Measurements from ENCODE around the gene DCXR.

The DCXR gene

DNA sequence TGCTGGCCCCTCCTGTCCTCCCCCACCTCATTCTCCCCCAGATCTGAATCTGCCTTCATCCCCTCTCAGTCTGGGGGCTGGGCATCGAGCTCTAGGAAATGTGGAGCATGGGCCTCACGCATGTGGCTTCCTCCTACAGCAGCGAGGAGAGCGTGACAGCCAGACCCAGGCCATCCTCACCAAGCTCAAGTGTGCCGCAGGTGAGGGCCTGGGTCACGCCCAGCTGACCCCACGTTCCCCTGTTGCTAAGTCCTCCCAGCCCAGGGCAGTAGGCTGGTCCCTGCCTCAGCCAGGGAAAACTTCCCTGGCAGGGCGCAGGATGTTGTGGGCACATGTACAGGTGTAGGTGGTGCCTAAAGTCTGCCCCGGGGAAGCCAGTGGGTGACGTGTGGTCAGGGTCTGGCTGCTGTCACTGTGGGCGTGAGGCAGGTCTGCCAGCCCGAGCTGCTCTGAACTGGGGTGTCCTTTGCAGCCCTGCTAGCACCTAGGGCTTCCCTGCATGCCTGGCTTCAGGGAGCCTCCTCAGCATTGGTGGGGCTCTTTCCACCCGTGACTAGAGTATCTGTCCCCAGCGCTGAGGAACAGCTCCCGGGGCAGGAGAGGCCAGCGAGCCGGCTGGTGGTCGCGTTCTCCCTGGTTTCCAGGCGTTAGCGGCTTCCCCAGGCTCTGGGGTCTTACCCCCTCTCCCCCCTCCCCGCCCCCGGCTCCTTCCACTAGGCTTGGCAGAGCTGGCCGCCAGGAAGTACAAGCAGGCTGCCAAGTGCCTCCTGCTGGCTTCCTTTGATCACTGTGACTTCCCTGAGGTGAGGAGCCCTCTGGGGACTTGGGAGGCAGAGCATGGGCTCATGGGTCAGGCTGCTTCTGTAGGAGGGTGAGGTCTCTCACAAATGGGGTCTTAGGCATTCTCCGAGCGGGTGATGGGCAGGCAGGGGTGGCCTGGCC is 17.8 kb upstream of the DCXR start:
- Histone ChIP-seq H4K20me1 (ENCODE audit: insufficient read depth, low read length) (peaks cover 7% of the 10 kb centered on the region; the same call in 1 of the 2 replicates), H3K9me3 (ENCODE audit: insufficient read depth, low read length) (no peaks in the 10 kb centered on the region), H3K4me1 (ENCODE audit: low read length) (peaks cover 13% of the 10 kb centered on the region), H3K4me3 (ENCODE audit: low read length) (no peak overlapping the region), H2AFZ (ENCODE audit: low read depth, low read length) (no peak overlapping the region), H3K36me3 (replicated peaks; ENCODE audit: low read depth, low read length) (peaks cover 22% of the 10 kb centered on the region), H3K4me2 (ENCODE audit: low read length) (no peak overlapping the region), H3K27ac (ENCODE audit: low read length) (no peak overlapping the region), H3K9ac (ENCODE audit: low read length) (no peak overlapping the region), H3K79me2 (ENCODE audit: low read length) (peaks cover 18% of the 10 kb centered on the region), H3K27me3 (ENCODE audit: low read depth, low read length) (no peaks in the 10 kb centered on the region)
- TF ChIP-seq, protein P1, sequence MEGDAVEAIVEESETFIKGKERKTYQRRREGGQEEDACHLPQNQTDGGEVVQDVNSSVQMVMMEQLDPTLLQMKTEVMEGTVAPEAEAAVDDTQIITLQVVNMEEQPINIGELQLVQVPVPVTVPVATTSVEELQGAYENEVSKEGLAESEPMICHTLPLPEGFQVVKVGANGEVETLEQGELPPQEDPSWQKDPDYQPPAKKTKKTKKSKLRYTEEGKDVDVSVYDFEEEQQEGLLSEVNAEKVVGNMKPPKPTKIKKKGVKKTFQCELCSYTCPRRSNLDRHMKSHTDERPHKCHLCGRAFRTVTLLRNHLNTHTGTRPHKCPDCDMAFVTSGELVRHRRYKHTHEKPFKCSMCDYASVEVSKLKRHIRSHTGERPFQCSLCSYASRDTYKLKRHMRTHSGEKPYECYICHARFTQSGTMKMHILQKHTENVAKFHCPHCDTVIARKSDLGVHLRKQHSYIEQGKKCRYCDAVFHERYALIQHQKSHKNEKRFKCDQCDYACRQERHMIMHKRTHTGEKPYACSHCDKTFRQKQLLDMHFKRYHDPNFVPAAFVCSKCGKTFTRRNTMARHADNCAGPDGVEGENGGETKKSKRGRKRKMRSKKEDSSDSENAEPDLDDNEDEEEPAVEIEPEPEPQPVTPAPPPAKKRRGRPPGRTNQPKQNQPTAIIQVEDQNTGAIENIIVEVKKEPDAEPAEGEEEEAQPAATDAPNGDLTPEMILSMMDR (IDR thresholded peaks at IDR 0.05; ENCODE audit: low read depth, low read length), result no peak
- TF ChIP-seq EZH2phosphoT487 (IDR thresholded peaks at IDR 0.05; ENCODE audit: low read depth), result no peak

DNA sequence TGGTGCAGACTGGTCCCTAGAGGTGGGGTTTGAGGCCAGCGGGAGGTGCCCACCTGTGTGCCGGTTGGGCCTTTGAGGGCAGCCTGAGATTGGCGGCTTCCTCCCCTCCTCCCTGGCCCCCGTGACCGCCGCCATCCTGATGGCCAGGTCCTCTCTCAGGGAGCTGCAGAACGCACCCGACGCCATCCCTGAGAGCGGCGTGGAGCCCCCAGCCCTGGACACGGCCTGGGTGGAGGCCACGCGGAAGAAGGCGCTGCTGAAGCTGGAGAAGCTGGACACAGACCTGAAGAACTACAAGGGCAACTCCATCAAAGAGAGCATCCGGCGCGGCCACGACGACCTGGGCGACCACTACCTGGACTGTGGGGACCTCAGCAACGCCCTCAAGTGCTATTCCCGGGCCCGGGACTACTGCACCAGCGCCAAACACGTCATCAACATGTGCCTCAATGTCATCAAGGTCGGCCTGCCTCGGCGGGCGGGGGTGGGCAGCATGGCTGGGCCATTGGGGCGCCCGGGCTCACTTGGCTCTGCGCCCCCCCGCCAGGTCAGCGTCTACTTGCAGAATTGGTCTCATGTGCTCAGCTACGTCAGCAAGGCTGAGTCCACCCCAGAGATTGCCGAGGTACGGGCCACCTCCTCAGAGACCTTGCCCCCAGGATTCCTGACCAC is 17.0 kb upstream of the DCXR start:
- H4K20me1 ChIP-seq (ENCODE audit: insufficient read depth, low read length), result peaks cover 7% of the 10 kb centered on the region; the same call in 1 of the 2 replicates
- TF ChIP-seq EZH2phosphoT487 (IDR thresholded peaks at IDR 0.05; ENCODE audit: low read depth), result no peak
- TF ChIP-seq, protein P1 (IDR thresholded peaks at IDR 0.05; ENCODE audit: low read depth, low read length), result no peak
- no peak overlapping the region for H3K9ac ChIP-seq (ENCODE audit: low read length)
- peaks cover 13% of the 10 kb centered on the region for H3K4me1 ChIP-seq (ENCODE audit: low read length)
- peaks cover 18% of the 10 kb centered on the region for H3K79me2 ChIP-seq (ENCODE audit: low read length)
- no peaks in the 10 kb centered on the region for H3K27me3 ChIP-seq (ENCODE audit: low read depth, low read length)
- peaks cover 18% of the 10 kb centered on the region for H3K36me3 ChIP-seq (replicated peaks; ENCODE audit: low read depth, low read length)
- H3K4me3 ChIP-seq (ENCODE audit: low read length), result no peak overlapping the region
- H3K4me2 ChIP-seq (ENCODE audit: low read length), result no peak overlapping the region
- H2AFZ ChIP-seq (ENCODE audit: low read depth, low read length), result no peak overlapping the region
- H3K27ac ChIP-seq (ENCODE audit: low read length), result no peak overlapping the region
- H3K9me3 ChIP-seq (ENCODE audit: insufficient read depth, low read length), result no peaks in the 10 kb centered on the region

DNA sequence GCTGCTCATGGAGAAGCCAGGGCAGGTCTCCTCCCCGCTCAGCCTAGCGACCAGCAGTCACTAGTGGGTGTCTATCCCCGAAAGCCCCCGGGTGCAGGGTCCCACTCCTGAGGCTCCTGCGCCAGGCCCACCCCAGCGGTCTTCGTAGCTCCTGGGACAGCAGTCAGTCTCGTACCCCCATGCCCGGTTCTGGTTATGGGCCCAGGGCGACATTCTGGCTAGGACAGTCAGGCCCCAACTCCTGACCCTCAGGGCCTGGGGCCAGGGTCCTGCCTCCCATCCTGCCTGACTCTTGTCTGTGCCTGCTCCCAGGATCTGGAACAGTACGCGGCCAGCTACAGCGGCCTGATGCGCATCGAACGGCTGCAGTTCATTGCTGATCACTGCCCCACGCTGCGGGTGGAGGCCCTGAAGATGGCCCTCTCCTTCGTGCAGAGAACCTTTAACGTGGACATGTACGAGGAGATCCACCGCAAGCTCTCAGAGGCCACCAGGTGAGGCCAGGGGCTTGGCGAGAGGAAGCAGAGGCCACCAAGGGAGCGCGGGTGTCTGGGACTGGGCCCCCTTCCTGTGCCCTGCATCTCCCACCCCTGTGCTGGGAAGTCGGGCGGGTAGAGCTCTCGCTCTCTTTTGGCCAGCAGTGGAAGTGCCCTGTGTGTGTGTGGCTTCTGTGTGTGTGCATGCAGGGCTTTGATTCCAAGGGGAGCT is 16.2 kb upstream of the DCXR start:
- Histone ChIP-seq H3K27me3 (ENCODE audit: low read depth, low read length) (no peaks in the 10 kb centered on the region), H2AFZ (ENCODE audit: low read depth, low read length) (no peak overlapping the region), H3K9ac (ENCODE audit: low read length) (no peak overlapping the region), H3K4me3 (ENCODE audit: low read length) (no peak overlapping the region), H3K9me3 (ENCODE audit: insufficient read depth, low read length) (no peaks in the 10 kb centered on the region), H3K4me1 (ENCODE audit: low read length) (peaks cover 13% of the 10 kb centered on the region), H3K4me2 (ENCODE audit: low read length) (no peak overlapping the region; the same call in 1 of the 2 replicates), H3K27ac (ENCODE audit: low read length) (no peak overlapping the region), H3K79me2 (ENCODE audit: low read length) (peaks cover 18% of the 10 kb centered on the region), H3K36me3 (replicated peaks; ENCODE audit: low read depth, low read length) (peaks cover 15% of the 10 kb centered on the region), H4K20me1 (ENCODE audit: insufficient read depth, low read length) (peaks cover 7% of the 10 kb centered on the region; the same call in 1 of the 2 replicates)
- TF ChIP-seq, protein P1 (IDR thresholded peaks at IDR 0.05; ENCODE audit: low read depth, low read length), result no peak
- TF ChIP-seq EZH2phosphoT487 (IDR thresholded peaks at IDR 0.05; ENCODE audit: low read depth), result no peak

Data from OCI-LY3 (cell line).